HG02943 (cell line): ENCODE data around the gene TM4SF1.

Source experiments
- ATAC-seq: cut with Tn5 transposase; IDR thresholded peaks from one replicate; pipeline ENCODE4 v1.9.1; 2021; ENCODE audit warnings: mild to moderate bottlenecking, low read depth, moderate library complexity; ENCODE audit not compliant: unreplicated experiment

Gene TM4SF1

DNA sequence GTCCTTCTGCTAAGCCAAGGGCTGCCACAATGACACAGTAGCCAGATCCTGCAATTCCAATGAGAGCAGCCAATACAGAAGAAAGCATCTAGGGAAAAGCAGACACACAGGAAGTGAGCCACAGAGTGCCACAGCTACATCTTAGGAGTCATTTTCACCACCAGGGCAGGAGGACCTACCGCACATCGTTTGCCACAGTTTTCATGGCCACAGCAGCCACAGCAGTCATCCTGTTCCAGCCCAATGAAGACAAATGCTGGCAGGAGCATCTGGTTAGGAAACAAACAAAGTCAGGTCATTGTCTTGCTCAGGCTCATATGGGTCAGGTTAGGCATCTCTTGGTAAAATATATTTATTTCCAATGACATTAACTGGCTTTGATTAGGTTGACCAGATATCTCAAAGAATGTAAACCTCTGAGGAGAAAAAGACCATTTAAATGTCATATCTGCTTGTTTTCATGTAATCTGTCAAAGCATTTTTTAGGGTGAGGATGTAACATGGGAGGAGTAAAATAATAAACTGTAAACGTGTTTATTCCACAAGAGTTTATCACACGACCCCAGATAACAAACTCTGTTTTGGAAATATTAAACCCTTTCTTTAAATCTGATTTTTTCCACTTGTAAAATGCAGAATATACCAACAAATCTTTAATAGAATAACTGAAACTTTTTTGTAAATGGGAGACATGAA, 1.8 kb downstream of the TM4SF1 start:
- no peak for ATAC-seq

DNA sequence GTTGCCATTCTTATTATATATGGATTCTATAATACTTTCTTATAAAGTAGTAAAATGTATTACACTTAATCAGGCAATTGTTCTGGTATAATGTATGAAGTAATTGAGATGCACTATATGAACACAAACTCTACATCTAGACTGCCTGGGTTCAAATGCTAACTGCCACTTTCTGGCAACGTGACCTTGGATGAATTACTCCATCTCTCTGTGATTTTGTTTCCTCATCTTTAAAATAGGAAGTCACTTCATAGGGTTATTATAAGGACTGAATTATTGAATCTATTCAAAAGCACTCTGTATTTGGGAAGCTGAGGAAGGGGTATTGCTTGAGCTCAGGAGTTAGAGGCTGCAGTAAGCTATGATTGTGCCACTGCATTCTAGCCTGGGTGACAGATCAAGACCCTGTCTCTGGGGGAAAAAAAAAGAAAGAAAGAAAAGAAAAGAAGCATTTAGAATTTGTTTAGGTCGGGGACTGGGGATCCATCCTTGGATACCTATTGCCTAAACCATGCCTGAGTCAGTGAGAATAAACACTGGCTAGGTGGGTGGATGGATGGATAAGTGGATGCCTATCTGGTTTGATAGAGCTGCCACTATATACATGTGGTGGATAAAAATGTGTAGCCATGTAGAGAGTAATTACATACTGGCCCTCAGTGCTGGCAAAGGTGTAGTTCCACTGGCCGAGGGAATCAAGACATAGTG, 2.5 kb downstream of the TM4SF1 start:
- ATAC-seq, result no peak

DNA sequence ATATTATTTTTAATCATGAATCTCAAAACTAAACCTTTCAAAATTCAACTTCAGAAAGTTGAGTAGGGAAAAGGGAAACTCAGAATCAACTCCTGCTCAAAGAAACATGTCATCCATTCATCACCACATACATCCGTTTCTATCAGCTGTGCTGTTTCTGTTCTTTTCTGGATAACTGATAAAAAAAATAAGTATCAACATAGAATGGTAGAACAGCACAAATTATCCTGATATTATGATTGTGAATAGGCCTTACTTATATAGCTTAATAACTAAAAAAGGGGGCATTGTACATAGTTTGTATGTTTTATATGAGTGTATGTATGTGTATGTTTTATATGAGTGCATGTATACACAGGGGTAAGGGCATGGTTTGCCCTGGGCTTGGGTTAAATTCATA, 3.1 kb downstream of the TM4SF1 start:
- no peak for ATAC-seq

DNA sequence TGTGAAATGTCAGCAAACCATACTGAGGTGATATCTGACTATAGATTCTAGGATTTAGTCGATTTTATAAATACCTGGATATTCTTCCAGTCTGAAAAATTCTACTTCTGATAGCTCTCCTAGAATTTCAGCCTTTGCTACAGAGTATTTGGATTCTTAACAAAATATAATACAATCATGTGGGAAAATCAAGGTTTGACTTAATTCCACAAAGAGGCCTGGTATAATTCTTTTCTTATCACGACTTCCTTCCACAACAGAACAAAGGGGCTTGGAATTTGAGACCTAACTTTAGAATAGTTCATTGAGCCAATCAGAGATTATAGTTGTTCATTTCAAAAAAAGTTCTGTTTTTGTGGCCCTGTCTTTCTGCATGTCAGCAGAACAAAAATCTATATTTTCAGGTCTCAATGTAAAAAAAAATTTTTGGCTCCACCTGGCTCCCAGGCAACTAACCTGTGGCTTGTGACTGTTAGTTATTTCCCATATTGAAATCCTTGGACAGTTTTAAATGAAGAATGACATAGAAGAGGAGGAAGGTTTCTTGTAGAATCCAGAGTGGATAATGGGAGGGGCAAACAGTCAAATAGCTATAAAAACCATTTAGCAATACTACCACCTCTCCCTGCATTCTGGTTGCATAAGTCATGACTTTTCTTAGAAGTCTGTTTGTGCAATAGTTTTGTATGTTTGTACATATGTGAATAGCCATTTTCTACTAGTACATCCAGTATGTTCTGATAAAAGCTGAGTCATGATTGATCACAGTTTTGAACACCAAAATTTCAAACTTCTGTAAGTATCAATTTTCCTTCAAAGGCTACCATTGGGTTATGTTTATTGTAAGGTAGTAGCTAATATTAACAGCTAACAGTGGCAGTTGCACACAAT, 4.0 kb downstream of the TM4SF1 start:
- ATAC-seq, result no peak

DNA sequence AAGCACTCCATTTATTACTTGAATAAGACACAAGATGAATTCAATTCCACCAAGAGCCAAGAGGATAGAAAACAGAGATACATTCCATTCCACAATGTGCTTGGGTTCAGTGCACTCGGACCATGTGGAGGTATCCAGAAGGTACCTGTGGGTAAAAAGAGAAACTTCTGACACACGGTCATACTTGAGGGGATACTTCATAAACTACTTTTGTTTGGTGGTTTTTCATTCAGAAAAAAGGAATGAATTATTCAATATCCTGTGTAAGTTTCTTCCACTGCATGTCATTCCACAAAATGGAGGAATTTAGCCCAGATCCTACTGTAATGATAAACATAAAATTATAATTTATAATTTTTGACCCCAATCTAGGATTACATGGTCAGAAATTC, 5.7 kb downstream of the TM4SF1 start:
- no peak for ATAC-seq

DNA sequence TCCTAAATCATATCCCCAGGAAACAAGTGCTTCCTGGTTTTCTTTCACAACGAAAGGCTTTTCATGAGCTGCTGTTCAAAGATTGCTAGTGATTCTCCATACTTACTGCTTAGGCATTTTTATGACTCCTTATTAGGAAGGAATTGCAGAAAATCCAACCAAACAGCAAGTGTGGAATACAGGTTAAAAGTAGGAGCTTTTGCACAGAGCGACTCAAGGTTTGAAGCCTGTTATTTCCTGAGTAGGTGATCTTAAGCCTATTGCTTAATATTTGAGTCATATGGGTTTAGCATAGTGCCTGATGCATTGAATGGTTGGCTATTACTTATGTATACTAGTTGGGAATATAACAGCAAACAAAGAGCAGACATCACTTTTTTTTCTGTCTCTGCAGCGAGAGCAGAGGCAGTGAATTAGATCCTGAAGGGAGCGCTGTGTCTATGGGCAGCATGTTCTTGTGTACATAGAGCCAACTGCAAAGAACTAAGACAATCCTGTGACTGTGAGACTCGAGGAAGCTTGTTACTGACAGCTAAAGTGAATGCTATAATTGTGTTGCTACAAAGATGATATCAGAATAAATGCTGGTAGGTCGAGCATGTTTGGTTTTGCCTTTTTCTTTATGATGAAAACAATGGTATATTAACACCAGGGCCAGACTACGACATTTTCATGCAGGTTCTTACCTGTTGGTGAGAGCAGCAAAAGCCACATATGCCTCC, 6.3 kb downstream of the TM4SF1 start:
- no peak for ATAC-seq

DNA sequence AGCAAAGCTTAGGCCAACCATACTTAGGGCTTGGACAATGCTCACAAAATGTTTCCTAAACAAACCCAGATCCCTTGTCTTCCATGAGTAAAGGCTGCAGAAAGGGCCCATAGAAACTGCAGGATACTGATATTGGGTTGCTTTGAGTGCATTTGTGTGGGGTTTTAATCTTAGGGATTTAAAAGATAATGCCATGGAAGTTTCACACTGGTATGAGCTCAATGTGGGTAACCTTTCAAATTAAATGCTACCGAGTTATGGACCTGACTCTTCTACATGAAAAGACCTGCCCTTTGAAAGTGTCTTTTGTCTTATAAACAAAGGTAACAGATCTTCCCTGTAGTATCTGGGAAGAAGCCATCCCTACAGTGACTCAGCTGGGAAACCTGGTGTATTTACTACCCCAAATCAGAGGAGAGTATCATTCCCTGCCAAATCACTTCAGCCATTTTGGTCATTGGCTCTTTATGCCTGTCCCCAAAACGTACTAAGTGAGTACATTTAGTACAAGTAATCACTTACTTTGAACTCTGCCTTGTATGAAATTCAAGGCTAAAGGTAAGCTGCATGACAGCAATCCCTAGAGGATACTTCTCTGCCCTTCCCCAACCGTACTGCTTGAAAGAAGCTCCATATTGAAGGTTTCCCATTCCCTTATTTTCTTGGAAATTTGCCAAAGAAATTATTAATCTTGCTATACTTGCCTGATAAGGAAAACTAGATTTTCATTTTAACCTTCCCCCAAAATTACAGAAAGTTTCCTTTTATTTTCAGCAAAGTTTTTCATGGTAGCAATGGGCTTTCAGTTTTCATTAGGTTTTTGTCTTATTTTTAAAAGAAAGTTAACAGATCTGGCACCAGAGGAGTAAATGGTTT, 7.2 kb downstream of the TM4SF1 start:
- no peak for ATAC-seq

DNA sequence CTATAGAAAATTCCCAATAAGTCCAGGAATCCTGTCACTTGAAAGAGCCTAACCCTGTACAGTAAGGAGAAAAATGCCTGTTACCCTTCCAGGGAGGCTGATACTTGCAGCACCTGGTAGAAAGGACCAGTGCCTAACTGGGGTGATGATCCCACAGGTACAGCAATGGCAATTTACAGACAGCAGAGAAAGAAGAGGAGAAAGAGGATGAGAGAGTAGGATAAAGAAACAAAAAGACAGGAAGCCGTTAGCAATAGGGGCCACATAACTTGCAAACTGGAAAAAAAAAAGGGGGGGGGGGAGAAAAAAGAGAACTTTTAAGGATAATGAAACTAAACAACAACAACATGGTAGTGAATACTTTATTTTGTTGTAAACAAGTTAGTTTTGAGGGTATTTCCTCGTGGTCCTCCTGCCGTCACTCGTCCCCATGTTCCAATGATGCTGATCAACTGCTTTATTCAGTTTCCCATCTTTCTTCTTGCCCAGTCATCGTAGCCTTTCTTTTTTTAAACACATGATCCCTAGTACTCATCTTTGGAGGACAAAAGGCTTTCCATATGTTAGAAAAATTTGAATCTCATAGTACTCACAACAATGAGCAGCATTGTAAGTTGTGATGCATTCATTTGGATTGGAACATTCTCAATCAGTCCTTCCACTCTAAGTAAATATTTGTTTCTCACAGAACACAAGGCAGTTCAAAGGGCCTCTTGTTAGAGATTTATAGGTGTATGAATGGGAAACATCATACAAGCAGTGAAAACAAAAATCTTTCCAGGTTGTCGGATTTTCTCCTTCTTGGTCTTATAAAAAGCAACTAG, 8.6 kb downstream of the TM4SF1 start:
- ATAC-seq, result no peak

DNA sequence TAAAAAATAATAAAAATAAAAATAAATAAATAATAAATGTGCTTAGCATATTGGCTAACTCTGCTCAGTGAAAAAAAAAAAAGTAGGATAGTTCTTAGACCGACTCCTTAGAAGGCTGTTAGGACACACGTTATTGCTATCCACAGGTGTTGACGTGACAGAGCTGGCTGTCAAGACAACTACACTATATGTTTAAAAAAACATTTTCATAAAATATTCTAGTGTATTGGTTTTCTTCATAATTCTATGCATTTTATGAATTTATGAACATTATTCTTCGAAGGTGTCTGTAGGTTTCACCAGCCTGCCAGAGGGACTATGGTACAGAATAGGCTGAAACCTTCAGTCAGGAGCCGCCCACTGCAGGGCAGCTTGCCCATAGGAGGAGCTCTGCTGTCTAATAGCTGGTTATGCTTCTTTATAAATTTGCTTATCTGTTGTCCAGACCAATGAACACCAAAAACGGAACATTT, 9.2 kb downstream of the TM4SF1 start:
- no peak for ATAC-seq

DNA sequence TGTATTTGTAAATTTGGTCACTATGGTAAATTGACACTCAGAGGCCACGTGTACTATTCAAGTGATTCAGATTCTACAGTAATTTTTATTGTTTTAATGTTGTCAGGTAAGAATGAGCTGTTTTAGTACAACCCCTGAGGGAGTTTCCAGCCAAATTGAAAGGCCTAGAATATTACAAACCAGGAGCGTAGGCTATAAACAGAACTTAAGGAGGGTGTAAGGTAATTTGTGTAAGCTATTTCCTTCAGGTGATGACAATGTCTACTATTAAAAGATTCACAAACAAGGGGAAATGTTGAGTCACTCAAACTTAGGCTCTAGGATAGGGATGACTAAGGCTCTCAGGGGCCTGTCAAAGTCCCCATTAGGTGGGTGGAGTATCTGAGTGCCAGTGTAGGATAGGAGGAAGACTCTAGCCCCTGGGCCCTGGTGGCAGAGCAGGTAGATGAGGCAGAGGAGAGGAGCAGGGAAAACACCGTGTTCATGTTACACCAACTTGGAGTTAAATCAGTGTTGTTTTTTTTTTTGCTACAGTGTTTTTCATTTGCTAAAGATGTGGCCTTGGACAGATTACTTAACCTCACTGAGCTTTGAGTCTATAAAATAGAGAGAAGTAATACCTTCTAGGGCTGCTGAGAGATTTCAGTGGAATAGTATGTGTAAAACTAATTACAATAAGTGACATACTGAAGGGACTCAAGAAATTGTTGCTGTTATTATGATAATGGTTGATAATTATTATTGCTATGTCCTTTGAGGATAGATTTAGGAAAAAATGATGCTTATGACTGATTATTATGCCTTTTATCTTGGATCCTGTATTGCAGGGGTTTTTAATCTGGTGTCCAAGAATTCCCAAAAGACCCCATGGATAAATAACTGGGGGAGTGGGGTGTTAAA, 10.3 kb downstream of the TM4SF1 start:
- no peak for ATAC-seq

DNA sequence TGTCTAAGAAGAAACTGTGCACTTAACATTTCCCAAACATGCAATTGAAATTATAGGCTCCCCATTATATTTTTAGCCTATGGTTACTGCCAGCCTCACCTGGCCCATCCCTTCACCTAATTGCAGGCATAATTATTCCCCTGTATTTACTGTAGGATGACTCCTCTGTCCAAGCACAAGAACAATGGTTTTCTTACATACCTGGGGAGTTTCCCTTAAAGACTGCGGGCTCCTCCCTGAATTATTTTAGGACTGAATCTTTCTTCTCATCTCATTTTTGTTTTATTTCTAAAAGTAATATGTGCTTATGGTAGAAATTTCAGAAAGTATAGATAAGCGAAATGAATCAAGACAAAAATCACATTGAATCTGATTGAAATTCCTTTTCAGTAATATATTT, 11.4 kb downstream of the TM4SF1 start:
- no peak for ATAC-seq

DNA sequence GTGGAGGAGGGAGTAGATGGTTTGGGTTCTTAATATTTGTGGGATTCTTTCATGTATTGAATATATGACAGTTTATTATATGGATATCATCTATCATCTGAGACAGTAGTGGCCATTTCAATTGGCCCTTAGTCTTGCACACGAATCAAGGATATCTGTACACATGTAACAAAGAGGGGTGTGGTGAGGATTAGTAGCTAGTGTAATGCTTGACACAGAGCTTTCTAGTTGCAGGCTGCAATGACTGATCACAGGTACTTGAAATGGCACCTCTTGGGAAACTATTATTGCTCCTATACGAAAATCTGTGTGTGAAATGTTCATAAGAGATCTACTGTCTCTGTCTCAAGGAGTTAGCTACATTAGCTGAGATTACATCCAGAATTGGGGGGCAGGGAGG, 12.8 kb downstream of the TM4SF1 start:
- ATAC-seq, result no peak

DNA sequence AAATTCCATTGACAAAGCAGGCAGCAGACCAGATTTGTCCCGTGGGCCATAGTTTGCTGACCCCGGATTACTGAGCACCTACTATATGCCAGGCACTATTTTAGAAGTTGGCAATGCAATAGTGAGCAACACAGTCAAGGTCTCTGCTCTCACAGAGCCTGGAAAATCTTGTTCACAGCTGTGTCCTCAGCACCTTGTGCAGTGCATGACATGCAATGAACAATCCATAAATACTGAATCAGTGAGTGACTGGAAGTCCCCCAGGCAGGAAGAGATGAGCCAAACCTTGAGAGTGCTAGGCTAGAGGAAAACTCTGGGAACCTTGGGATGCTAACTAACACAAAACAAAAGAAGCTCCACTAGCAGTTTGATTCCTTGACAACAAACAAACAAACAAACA, 14.4 kb downstream of the TM4SF1 start:
- no peak for ATAC-seq

DNA sequence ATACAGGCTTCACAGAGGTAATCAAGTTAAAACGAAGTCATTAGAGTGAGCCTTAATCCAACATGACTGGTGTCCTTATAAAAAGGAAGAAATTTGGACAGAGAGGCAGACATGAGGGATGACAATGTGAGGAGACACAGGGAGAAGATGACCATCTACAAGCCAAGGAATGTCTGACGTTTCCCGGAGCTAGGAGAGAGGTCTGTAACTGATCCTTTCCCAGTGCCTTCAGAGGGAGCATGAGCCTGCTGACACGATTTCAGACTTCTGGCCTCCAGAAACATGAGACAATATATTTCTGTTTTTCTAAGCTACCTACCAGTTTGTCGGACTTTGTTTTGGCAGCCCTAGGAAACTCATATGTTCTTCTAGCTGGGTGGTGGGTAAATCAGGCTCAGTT, 15.1 kb downstream of the TM4SF1 start:
- no peak for ATAC-seq

DNA sequence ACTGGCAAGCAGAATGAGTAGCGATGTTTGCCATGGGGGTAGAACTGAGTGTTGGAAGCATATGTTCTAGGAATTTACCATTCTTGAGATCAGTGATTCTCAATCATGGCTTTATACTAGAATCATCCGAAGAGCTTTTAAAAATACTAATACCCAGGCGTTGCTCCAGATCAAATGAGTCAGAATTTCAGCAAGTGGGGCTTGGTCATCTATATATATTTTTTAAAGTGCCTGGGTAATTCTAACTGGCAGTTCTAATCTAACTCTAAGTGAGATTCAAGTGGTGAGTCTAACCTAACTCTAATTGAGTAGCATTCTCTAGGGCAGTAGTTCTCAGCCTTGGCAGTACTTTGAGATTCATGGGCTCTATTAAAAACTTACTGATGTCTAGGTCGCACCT, 20.8 kb downstream of the TM4SF1 start:
- ATAC-seq, result no peak

DNA sequence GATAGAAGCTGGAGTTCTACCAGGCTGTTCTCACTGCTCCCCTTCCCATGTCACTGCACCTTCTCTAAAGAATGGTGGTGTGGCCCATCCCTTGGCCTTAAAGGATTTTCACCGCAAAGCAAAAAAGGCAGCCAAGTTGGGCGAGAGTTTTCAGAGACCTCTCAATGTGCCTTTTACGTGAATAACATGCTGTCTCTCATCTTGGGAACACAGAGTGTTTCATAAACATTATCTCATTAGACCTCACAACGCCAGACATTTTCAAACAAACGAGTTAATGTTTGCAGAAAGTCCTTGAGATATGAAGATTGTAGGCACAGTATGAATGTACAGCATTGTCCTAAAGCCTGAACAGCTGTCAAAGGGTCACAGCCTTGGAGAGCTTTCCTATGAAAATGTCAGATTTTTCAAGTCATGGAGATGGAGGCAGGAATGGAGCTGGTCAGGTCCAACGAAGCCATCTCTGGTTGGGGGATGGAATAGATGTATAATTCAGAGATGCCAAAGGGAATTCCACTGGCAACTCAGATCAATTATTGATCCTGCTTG, 21.3 kb downstream of the TM4SF1 start:
- no peak for ATAC-seq

DNA sequence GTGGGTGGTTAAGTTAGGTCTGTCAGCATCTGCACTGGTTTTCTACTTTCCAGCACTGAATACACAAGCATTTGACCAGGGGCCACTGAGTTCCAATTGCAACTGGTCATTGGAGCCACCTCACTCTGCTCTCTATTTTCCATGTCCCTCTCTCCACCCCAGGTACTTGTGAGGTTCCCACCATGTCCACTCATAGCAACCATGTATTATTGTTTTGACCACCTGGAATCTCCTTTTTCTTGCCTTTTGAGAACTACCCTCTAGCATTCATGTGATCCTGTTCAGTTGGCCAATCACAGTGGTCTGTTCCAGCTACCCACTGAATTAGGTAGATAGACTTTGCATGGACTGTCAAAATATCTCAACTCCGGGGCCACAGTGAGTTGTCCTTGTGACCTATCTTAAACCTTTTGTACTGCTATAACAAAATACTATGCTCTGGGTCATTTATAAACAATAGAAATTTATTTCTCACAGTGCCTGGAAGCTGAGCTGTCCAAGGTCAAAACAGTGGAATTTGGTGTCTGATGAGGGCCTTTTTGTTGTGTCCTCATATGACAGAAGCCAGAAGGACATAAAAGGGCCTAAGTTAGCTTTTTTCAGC, 23.8 kb downstream of the TM4SF1 start:
- no peak for ATAC-seq
